ENCODE measurements around the gene GRIK3. TPM values are rescaled to one million over a fixed set of nuclear protein-coding genes. Genes with fewer than 3 reads are reported as not detected.

GRIK3 gene
- total RNA-seq, 2 donors from 2014 or later = 0.30 to 0.55 TPM

DNA sequence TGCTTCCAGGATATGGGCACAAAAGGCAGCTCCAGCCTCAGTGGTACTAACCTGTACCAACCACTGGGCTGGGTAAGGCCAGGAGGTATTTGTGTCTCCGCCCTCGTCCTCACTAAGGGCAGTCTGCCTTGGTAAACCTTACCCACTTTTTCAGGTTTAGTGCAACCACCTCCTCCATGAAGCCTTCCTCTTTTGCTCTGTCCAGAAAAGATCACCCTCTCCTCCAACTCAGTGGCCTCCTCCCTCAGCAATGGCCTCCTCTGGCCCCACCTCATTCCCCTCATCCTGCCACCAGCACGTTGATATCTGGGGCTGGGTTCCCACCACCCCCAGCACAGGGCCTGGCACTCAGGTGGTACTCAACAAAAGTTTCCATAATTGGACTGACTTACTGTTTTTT is 161.5 kb downstream of the GRIK3 start:
- H3K27me3 ChIP-seq = no peaks in the 10 kb centered on the region
- TF ChIP-seq, protein P1, sequence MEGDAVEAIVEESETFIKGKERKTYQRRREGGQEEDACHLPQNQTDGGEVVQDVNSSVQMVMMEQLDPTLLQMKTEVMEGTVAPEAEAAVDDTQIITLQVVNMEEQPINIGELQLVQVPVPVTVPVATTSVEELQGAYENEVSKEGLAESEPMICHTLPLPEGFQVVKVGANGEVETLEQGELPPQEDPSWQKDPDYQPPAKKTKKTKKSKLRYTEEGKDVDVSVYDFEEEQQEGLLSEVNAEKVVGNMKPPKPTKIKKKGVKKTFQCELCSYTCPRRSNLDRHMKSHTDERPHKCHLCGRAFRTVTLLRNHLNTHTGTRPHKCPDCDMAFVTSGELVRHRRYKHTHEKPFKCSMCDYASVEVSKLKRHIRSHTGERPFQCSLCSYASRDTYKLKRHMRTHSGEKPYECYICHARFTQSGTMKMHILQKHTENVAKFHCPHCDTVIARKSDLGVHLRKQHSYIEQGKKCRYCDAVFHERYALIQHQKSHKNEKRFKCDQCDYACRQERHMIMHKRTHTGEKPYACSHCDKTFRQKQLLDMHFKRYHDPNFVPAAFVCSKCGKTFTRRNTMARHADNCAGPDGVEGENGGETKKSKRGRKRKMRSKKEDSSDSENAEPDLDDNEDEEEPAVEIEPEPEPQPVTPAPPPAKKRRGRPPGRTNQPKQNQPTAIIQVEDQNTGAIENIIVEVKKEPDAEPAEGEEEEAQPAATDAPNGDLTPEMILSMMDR (IDR thresholded peaks at IDR 0.05) = no peak
- DNase-seq (ENCODE audit: low spot score) = no peak

DNA sequence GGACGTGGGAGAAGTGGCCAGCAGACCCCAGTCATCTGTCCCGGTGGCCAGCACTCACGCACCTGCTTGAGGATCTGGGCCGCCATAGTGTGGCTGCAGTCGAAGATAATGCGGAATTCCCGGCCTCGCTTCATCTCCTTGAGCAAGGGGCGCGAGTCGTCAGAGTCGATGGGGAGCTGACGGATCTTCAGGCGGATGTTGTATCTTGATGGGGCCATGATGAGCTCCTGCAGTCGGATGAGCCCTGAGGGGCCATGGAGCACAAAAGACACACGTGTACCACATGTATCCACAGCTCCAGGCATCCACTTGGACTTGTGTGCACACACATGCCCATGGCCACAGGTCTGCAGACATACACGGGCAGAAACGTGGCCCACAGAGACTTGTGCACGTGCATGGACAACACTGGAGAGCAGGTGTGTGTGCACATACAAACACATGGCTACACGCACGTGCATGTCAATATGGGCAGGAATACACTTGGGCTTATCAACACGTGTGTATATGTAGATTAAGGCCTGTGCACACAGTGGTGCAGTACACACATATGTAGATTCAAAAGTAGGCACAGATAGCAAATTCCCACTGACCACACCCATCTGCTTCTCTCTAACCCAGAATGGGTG is 162.1 kb downstream of the GRIK3 start:
- no peak for DNase-seq (ENCODE audit: low spot score)
- TF ChIP-seq, protein P1 (IDR thresholded peaks at IDR 0.05) = no peak
- no peaks in the 10 kb centered on the region for H3K4me1 ChIP-seq
- H3K36me3 ChIP-seq = no peaks in the 10 kb centered on the region
- no peak overlapping the region for H3K27ac ChIP-seq
- H3K9me3 ChIP-seq = no peaks in the 10 kb centered on the region
- no peaks in the 10 kb centered on the region for H3K27me3 ChIP-seq
- no peak overlapping the region for H3K4me3 ChIP-seq

More for the DNA sequence above, 161.5 kb downstream of the GRIK3 start:
- no peak overlapping the region for H3K4me3 ChIP-seq
- H3K4me1 ChIP-seq = no peaks in the 10 kb centered on the region
- no peaks in the 10 kb centered on the region for H3K9me3 ChIP-seq
- no peak overlapping the region for H3K27ac ChIP-seq
- H3K36me3 ChIP-seq = no peaks in the 10 kb centered on the region

DNA sequence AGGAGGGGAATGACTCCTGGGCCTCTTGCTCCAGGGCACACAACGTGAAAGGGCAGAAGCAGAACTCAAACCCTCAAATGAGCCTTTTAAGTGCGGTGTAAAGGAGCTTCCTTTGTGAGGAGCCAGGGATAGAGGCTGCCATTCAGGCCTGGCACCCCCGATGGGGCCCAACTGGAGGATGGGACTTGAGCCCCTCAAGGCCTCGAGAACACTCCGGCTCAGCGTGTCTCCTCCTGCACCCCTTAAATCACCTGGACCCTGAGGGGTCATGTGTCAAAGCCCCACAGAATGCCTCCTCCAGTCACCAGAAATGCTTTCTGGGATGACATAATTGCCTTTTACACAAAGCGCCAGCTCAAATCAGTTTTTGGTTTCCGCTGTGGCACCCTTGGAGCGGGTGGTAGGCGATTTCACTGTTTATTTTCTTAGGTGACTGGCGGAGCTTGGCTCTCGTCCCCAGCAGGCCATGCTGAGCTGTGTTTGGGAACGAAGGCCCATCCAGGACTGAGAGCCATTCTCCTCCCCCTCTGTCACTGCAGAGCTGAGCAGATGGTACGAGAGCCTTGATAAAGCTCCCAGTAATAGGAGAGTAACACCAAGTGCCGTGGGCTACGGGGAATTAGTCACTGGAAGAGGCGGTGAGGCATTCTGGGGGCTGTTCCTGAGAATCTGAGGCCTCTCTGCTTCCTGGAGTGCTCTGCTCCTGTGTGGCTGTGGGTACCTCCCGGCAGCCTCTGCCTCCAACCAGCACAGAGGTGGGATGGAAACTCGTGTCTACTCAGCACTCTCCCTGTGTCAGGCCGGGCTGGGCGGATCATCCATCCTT is 163.0 kb downstream of the GRIK3 start:
- Histone ChIP-seq H3K27ac (no peak overlapping the region), H3K9me3 (no peaks in the 10 kb centered on the region), H3K4me3 (no peak overlapping the region), H3K36me3 (no peaks in the 10 kb centered on the region), H3K4me1 (no peaks in the 10 kb centered on the region), H3K27me3 (no peaks in the 10 kb centered on the region)
- TF ChIP-seq, protein P1 (IDR thresholded peaks at IDR 0.05) = no peak
- no peak for DNase-seq (ENCODE audit: low spot score)

DNA sequence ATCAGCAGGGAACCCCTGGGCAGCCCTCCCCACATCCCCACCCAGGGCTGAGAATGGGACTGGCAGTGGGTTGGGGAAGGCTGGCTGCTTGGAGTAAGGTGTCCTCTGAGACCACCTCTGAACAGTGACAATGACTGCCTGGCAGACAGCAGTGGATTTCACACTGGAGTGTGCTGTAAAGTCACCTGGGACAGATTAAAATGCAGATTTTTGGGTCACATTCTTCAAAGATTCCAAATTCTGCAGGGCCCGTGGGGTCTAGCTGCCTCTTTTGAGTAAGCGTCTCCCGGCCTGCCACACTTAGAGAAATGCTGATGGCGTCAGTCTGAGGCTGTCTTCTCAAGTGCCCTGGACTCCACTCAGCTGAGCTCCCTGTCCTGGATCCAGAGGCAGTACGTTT is 164.5 kb downstream of the GRIK3 start:
- H3K27me3 ChIP-seq = no peaks in the 10 kb centered on the region

DNA sequence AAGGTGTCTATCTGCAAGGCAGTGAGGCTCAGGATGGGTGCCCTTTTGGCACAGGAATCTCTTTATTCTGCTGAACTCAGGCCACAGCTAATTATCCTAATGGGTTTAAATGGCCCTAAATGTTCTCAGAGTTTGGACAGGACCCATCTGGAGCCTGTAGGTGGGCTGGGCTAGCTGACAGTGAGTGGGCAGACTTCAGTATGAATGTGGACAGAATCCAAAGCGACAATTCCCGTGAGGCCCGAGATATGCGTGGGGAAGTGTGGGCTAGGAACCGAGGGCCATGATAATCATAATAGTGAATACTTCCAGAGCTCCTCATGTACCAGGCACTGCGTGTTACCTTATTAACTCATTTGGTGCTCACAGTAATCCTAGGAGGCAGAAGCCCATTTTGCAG is 165.3 kb downstream of the GRIK3 start:
- no peaks in the 10 kb centered on the region for H3K27me3 ChIP-seq
- H3K27ac ChIP-seq = no peak overlapping the region
- H3K4me3 ChIP-seq = no peak overlapping the region
- no peaks in the 10 kb centered on the region for H3K9me3 ChIP-seq
- no peak for DNase-seq (ENCODE audit: low spot score)
- TF ChIP-seq, protein P1 (IDR thresholded peaks at IDR 0.05) = no peak
- H3K36me3 ChIP-seq = no peaks in the 10 kb centered on the region
- H3K4me1 ChIP-seq = no peaks in the 10 kb centered on the region

More for the DNA sequence above, 164.5 kb downstream of the GRIK3 start:
- Histone ChIP-seq H3K9me3 (no peaks in the 10 kb centered on the region), H3K4me3 (no peak overlapping the region), H3K27ac (no peak overlapping the region), H3K4me1 (no peaks in the 10 kb centered on the region), H3K36me3 (no peaks in the 10 kb centered on the region)
- TF ChIP-seq, protein P1 (IDR thresholded peaks at IDR 0.05) = no peak
- no peak for DNase-seq (ENCODE audit: low spot score)
